ENCODE measurements around the gene STX16. TPM values are rescaled to one million over a fixed set of nuclear protein-coding genes. Genes with fewer than 3 reads are reported as not detected.

Gene STX16
- polyA plus RNA-seq, 1 experiment, result 39.7 TPM

DNA sequence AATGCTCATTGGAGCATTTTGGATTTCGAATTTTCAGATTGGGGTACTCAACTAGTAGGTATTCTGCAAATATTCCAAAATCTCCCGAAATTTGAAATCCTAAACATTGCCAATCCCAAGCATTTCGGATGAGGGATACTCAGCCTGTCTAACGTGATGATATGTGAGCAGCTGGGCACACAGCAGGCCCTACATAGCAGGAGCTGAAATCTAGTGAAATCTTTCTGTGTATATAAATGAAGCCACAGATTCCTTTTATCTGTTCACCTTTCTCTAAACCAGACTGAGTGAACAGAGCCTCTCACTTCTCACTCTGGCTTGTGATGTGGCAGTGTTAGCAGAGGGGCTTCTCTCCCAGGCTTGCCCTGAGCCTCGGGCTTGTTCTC is 17.8 kb downstream of the STX16 start:
- H3K4me3 ChIP-seq (ENCODE audit: low read depth, low read length), result no peak overlapping the region
- no peak for DNase-seq (ENCODE audit: low read depth)
- ChIA-PET CTCF (no interaction called here), POLR2A (no interaction called here)
- H3K27me3 ChIP-seq (ENCODE audit: control insufficient read depth, insufficient read depth, low read length), result no peaks in the 10 kb centered on the region
- peaks cover 14% of the 10 kb centered on the region for H3K36me3 ChIP-seq (ENCODE audit: control insufficient read depth, insufficient read depth, low read length)
- TF ChIP-seq, protein P1, sequence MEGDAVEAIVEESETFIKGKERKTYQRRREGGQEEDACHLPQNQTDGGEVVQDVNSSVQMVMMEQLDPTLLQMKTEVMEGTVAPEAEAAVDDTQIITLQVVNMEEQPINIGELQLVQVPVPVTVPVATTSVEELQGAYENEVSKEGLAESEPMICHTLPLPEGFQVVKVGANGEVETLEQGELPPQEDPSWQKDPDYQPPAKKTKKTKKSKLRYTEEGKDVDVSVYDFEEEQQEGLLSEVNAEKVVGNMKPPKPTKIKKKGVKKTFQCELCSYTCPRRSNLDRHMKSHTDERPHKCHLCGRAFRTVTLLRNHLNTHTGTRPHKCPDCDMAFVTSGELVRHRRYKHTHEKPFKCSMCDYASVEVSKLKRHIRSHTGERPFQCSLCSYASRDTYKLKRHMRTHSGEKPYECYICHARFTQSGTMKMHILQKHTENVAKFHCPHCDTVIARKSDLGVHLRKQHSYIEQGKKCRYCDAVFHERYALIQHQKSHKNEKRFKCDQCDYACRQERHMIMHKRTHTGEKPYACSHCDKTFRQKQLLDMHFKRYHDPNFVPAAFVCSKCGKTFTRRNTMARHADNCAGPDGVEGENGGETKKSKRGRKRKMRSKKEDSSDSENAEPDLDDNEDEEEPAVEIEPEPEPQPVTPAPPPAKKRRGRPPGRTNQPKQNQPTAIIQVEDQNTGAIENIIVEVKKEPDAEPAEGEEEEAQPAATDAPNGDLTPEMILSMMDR (IDR thresholded peaks at IDR 0.05; ENCODE audit: insufficient read depth, low read depth, low read length), result no peak

DNA sequence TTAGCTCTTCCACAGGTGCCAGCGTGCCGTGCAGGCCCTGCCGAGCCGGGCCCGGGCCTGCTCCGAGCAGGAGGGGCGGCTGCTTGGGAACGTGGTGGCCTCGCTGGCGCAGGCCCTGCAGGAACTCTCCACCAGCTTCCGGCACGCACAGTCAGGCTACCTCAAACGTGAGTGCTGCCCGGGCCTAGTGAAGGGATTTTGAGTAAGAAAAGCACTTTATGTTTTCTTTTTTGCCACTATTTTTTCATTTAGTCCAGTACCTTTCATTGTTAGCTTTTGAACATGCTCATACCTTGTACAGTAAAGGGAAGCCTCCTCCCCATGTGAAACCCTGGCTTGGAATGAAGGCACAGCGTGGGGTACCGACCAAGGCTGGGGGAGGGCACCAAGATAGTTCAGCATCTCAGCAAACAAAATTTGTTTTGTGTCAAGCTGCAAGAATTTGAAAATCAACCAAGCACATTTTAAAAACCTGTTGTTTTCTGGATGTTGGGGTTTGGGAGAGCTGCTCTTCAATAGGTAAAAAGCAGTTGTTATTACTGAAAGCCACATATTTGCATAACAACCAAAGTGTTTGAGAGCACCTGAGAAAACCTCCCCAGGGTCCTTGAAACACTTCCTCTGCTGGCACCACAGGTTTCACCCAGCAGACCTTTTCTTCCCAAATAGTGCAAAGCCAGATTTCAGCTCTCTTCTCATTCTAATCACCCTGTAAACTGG is 18.4 kb downstream of the STX16 start:
- TF ChIP-seq, protein P1 (IDR thresholded peaks at IDR 0.05; ENCODE audit: insufficient read depth, low read depth, low read length), result no peak
- no peaks in the 10 kb centered on the region for H3K27me3 ChIP-seq (ENCODE audit: control insufficient read depth, insufficient read depth, low read length)
- H3K4me3 ChIP-seq (ENCODE audit: low read depth, low read length), result no peak overlapping the region
- peaks cover 14% of the 10 kb centered on the region for H3K36me3 ChIP-seq (ENCODE audit: control insufficient read depth, insufficient read depth, low read length)
- DNase-seq (ENCODE audit: low read depth), result no peak
- ChIA-PET POLR2A (no interaction called here), CTCF (no interaction called here)

DNA sequence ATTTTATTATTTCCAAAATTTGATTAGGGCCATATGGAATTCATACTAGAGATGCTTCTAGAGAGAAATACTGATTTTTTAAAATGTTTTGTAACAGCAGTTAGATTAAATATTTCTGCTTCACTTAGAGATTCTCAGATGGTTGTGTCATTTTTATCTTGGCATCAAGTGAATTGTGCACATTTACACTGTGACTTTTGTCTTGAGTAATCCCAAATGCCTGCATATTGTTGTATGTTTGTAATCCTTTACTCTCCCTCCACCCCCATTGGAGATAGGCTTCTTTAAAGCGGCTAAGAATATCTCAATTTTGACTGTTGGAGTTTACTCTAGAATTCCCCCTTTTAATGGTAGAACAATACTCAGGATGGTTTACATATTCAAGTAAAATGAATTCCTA is 19.0 kb downstream of the STX16 start:
- ChIA-PET CTCF (no interaction called here), POLR2A (no interaction called here)
- Histone ChIP-seq H3K27me3 (ENCODE audit: control insufficient read depth, insufficient read depth, low read length) (no peaks in the 10 kb centered on the region), H3K36me3 (ENCODE audit: control insufficient read depth, insufficient read depth, low read length) (peaks cover 15% of the 10 kb centered on the region), H3K4me3 (ENCODE audit: low read depth, low read length) (no peak overlapping the region)
- no peak for DNase-seq (ENCODE audit: low read depth)
- TF ChIP-seq, protein P1 (IDR thresholded peaks at IDR 0.05; ENCODE audit: insufficient read depth, low read depth, low read length), result no peak

DNA sequence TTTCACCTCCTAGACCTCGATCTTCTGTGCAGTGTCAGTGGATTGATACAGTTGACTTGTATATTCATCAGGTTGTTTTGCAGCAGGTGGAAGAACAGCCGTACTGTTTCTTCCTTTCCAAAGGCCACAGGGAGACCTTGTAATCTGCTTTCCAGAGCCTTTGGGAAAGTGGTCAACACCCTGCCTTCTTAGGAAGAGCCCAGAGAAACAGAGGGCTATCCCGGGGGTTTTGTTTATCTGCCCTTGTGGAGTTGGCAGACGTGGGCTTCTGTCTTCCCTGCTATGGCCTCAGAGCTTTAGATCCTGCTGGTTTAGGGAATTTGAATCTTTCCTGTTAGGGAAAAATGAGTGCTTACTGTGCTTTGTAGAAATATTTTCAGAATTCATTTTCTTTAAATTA is 19.6 kb downstream of the STX16 start:
- TF ChIP-seq, protein P1 (IDR thresholded peaks at IDR 0.05; ENCODE audit: insufficient read depth, low read depth, low read length), result no peak
- no peaks in the 10 kb centered on the region for H3K27me3 ChIP-seq (ENCODE audit: control insufficient read depth, insufficient read depth, low read length)
- DNase-seq (ENCODE audit: low read depth), result no peak
- H3K4me3 ChIP-seq (ENCODE audit: low read depth, low read length), result no peak overlapping the region
- POLR2A ChIA-PET, result no interaction called here
- peaks cover 20% of the 10 kb centered on the region for H3K36me3 ChIP-seq (ENCODE audit: control insufficient read depth, insufficient read depth, low read length)
- CTCF ChIA-PET, result no interaction called here

DNA sequence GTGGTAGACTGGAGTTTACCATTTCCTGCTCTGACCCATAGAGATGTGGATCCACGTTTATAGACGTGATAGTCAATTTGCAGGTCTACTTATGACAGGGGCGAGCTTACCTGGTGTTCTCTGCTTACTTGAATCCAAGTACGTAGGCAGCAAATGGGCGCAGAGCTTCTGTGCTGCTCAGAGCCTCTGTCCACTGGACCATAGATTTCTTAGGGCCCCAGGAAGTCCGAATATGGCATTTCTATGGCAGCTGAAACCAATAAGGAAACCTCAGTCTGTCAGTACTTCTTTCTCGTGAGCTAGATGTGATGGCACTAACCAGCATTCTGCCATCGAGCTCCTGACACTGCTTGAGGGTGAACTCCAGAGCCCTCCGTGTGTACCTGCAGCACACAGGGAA is 22.0 kb downstream of the STX16 start:
- no peak overlapping the region for H3K4me3 ChIP-seq (ENCODE audit: low read depth, low read length)
- DNase-seq (ENCODE audit: low read depth), result no peak
- CTCF ChIA-PET, result interaction anchor here (0.9 to 1.2 kb wide), 2 partner anchors 12 to 22 kb away, joined by 3 read pairs; partner anchors contain the start of gene STX16
- POLR2A ChIA-PET, result no interaction called here
- peaks cover 19% of the 10 kb centered on the region for H3K36me3 ChIP-seq (ENCODE audit: control insufficient read depth, insufficient read depth, low read length)
- TF ChIP-seq, protein P1 (IDR thresholded peaks at IDR 0.05; ENCODE audit: insufficient read depth, low read depth, low read length), result no peak
- H3K27me3 ChIP-seq (ENCODE audit: control insufficient read depth, insufficient read depth, low read length), result no peaks in the 10 kb centered on the region

All from BJ (cell line).